PC-9 (cell line): ENCODE measurements around the gene DNASE2.

Source experiments
- CTCF ChIP-seq: fragments of 200-600 bp; sonication (generic); conservative IDR thresholded peaks from 2 replicates; pipeline ENCODE4 v1.6.1; 2017; ENCODE audit warnings: mixed run types, antibody characterized with exemption, mild to moderate bottlenecking, moderate library complexity
- EZH2 ChIP-seq: fragments of 200-600 bp; sonication (generic); IDR thresholded peaks from 2 replicates; pipeline ENCODE4 v1.8.0; 2017; ENCODE audit warnings: antibody characterized with exemption, low read depth

DNA sequence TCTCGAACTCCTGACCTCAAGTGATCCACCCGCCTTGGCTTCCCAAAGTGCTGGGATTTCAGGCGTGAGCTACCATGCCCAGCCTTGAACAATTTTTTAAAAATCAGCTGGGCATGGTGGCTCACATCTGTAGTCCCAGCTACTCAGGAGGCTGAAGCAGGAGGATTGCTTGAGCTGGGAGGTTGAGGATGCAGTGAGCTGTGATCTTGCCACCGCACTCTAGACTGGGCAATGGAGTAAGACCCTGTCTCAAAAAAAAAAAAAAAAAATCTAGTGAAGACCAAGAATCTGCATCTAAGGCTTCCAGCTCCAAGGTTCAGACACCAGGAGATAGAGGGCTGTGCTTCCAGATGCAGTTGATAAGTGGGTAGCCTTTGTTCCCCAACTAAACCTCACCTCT is 17.1 kb downstream of the DNASE2 start:
- TF ChIP-seq CTCF (no peak), EZH2 (no peak)
